ENCODE measurements around the gene UMODL1.

Gene UMODL1

DNA sequence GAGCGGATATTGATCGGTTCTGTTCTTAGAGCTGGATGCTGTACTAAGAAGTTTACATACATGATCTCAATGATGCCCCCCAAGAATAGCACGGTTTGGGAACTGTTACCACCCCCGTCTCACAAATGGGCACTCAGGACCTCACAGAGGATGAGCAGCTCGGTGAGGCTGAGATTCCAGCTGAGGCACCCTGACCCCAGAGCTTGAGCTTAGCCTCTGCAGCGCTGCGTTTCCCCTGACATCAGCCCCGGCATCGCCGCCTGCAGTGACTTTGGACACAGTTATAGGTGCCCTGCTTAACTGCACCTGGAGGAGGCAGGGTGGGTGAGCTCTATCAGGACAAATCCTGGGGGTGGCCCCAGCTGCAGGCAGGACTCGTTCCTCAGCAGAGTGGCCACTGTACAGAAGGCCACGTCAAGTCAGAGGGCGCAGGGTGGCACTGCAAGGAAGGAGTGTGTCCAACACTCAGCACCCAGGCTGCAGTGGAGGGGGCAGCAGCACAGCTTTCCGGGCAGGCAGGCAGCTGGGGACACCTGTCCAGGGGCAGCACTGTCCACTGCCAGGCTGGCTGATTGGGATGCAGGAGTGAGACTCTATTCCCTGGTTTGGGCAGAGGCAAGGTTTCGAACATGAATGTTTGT, 82.0 kb downstream of the UMODL1 start:
- DNase-seq (ENCODE audit: low read depth): no peak
- H3K4me3 ChIP-seq (ENCODE audit: low read depth, low read length): no peak overlapping the region
- TF ChIP-seq, protein P1, sequence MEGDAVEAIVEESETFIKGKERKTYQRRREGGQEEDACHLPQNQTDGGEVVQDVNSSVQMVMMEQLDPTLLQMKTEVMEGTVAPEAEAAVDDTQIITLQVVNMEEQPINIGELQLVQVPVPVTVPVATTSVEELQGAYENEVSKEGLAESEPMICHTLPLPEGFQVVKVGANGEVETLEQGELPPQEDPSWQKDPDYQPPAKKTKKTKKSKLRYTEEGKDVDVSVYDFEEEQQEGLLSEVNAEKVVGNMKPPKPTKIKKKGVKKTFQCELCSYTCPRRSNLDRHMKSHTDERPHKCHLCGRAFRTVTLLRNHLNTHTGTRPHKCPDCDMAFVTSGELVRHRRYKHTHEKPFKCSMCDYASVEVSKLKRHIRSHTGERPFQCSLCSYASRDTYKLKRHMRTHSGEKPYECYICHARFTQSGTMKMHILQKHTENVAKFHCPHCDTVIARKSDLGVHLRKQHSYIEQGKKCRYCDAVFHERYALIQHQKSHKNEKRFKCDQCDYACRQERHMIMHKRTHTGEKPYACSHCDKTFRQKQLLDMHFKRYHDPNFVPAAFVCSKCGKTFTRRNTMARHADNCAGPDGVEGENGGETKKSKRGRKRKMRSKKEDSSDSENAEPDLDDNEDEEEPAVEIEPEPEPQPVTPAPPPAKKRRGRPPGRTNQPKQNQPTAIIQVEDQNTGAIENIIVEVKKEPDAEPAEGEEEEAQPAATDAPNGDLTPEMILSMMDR (IDR thresholded peaks at IDR 0.05; ENCODE audit: control insufficient read depth, extremely low read depth, insufficient read depth): no peak

DNA sequence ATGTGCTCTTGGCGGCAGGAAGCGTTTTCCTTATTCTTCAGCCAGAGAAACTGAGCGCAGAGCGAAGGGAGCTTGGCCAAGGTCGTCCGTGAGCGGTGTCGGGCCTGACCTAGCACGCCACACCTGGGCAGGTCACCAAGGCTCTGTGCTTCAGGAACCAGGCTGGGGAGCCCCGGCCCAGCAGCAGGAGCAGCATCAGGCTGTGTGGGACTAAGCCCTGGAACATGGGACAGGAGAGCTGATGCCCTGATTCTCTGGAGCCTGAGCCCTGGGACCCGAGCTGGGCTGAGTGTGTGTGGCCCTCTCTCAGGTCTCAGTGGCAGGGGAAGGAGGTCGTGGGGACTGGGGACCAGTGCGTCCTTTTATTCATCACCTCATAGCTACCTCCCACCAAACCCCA, 82.6 kb downstream of the UMODL1 start:
- DNase-seq (ENCODE audit: low read depth): no peak
- TF ChIP-seq, protein P1 (IDR thresholded peaks at IDR 0.05; ENCODE audit: control insufficient read depth, extremely low read depth, insufficient read depth): no peak
- H3K4me3 ChIP-seq (ENCODE audit: low read depth, low read length): no peak overlapping the region

DNA sequence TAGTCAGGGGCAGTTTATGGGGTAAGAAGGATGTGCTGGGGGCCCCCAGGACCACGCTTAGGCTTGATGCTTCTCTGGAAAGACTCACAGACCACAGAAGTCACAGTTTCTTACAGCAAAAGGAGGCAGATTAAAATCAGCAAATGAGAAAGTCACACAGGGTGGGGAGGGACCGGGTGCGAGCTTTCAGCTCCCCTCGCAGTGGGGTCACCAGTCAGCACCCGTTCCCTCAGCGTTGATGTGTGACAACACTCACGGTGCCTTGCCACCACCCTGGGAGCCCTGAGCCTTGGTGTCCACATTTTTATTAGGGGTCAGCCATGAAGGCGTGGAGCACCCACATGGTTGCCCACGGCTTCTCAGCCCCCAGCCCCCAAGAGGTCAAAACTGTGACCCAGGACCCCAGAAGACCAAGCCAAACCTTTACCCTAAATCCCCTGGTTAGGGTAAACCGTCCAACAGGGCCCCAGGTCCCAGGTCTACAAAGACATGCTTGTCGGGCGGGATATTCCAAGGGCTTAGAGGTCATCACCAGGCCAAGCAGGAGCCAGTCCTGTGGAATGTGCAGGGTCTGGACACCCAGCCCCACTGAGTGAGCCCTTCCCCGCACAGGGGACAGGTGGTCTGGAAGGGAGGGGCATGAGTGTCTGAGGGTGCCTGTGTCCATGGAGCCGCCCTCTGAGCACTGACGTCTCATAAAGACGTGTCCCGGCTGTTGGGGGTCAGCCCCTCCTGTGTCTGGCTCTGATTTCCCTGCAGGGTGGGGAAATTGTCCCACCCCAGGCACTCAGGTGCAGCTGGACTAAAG, 83.3 kb downstream of the UMODL1 start:
- no peak for DNase-seq (ENCODE audit: low read depth)
- TF ChIP-seq, protein P1 (IDR thresholded peaks at IDR 0.05; ENCODE audit: control insufficient read depth, extremely low read depth, insufficient read depth): no peak
- no peak overlapping the region for H3K4me3 ChIP-seq (ENCODE audit: low read depth, low read length)

DNA sequence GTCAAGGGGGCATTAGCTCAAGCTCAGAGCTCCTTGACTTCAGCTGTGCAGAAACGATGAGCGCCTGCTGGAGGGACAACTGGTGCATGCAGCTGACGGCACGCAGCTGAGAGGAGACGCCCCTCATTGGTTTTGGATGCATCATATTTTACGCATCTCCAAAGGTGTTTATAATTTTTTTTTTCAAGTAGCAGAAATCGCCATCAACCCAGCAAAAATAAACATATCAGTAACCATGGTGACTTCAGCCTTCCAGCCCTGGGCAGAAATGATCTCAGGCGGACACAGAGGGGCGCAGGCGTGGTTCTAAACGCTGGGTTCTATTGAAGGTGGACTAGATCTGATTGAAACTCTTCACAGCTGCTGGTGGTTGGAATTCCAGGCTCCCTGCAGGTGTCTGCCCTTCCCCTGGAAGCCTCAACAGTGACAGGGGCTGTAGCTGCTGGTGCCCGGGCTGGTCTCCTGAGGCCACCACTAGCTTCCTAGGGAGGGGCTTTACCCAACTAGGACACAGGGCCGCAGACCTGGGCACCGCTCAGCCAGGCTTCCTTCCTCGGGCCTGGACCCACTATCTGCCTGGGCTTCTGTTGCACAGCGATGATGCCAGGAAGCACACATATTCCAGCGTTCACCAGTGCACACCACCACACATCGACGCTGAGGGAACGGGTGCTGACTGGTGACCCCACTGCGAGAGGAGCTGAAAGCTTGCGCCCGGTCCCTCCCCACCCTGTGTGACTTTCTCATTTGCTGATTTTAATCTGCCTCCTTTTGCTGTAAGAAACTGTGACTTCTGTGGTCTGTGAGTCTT, 84.1 kb downstream of the UMODL1 start:
- DNase-seq (ENCODE audit: low read depth): no peak
- no peak overlapping the region for H3K4me3 ChIP-seq (ENCODE audit: low read depth, low read length)
- TF ChIP-seq, protein P1 (IDR thresholded peaks at IDR 0.05; ENCODE audit: control insufficient read depth, extremely low read depth, insufficient read depth): no peak

DNA sequence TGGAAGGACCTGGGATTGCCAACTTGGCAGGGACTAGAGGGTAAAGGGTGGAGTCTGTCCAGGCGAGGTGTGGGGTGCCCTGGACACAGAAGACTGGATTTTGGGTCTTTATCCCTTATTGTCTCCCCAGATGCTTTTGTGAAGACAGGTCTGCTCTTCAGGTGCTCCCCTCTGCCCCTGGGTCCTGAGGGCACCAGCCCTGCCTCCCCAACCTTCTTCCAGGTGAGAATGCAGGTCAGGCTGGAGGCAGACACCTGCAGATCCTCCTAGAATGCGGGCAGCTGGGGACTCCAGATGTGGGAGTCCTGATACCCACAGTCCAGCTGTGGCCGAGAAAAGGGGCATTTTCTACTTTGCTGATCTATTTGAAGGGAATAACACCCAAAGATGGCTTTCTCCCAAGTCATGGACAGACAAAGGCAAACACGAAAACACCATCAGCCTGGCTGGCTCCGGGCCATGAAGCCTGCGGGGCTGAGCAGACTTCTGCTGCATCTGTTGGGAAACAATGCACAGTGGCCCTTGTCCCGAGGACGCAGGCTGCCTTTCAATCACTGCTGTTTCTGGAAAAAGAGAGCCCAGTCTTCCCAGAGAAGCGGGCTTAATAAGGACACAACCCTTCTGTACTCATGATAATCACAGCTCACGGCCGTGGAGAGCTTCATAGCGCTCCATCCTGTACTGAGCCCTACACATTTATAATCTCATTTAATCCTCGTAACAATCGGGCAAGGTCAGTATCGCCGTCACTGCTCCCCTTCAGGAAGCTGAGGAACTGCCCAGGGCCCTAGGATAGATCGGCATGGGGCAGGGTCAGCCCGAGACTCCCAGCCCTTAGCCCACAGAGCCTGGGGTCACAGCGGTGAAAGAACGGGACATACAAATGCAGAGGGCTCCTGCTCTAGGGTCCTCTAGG, 85.8 kb downstream of the UMODL1 start:
- TF ChIP-seq, protein P1 (IDR thresholded peaks at IDR 0.05; ENCODE audit: control insufficient read depth, extremely low read depth, insufficient read depth): no peak
- peak; percentile 61 for DNase-seq (ENCODE audit: low read depth)
- no peak overlapping the region for H3K4me3 ChIP-seq (ENCODE audit: low read depth, low read length)
